Sigmoid colon (tissue), 4 donors: Measurements from ENCODE around the gene RAB5A.

Experiments used
- EP300 ChIP-seq, 4 donors: sonication (generic); formaldehyde crosslinking; IDR thresholded peaks; one replicate each; pipeline ENCODE4 v1.6.1; 2017; ENCODE audit warnings: antibody characterized with exemption in 4 of 4
- POLR2A ChIP-seq, 2 donors: fragments of 450-650 bp; IDR thresholded peaks; one replicate each; pipeline ENCODE4 v1.6.1; 2016; ENCODE audit warnings: antibody characterized with exemption in 2 of 2, mild to moderate bottlenecking in 2 of 2, moderate library complexity in 2 of 2
- POLR2AphosphoS5 ChIP-seq, 4 donors: sonication (generic); formaldehyde crosslinking; IDR thresholded peaks; one replicate each; pipeline ENCODE4 v1.6.1; 2017; ENCODE audit warnings: antibody characterized with exemption in 4 of 4
- TF ChIP-seq, protein P1 (sequence below), 4 experiments: fragments of 450-650 bp in 3 of 4; fragments of 200-600 bp in 1 of 4; IDR thresholded peaks; one replicate each; pipeline ENCODE4 v1.5.1; 2016 to 2019; ENCODE audit warnings: antibody characterized with exemption in 4 of 4, mild to moderate bottlenecking in 3 of 4, moderate library complexity in 2 of 4

- TF ChIP-seq POLR2AphosphoS5 (IDR thresholded peaks at IDR 0.05), result no peak
- TF ChIP-seq, protein P1, sequence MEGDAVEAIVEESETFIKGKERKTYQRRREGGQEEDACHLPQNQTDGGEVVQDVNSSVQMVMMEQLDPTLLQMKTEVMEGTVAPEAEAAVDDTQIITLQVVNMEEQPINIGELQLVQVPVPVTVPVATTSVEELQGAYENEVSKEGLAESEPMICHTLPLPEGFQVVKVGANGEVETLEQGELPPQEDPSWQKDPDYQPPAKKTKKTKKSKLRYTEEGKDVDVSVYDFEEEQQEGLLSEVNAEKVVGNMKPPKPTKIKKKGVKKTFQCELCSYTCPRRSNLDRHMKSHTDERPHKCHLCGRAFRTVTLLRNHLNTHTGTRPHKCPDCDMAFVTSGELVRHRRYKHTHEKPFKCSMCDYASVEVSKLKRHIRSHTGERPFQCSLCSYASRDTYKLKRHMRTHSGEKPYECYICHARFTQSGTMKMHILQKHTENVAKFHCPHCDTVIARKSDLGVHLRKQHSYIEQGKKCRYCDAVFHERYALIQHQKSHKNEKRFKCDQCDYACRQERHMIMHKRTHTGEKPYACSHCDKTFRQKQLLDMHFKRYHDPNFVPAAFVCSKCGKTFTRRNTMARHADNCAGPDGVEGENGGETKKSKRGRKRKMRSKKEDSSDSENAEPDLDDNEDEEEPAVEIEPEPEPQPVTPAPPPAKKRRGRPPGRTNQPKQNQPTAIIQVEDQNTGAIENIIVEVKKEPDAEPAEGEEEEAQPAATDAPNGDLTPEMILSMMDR (IDR thresholded peaks at IDR 0.05), result no peak
- TF ChIP-seq POLR2A (IDR thresholded peaks at IDR 0.05), result no peak
- TF ChIP-seq EP300 (IDR thresholded peaks at IDR 0.05), result no peak
These were observed 20.3 kb downstream of the RAB5A start for GRCh38 chr3:19967208-19967607.
